ENCODE data around the gene HOXC5. TPM values are rescaled to one million over a fixed set of nuclear protein-coding genes. Genes with fewer than 3 reads are reported as not detected.

The HOXC5 gene
- total and polyA plus RNA-seq, 4 donors: not detected

- Histone ChIP-seq H3K27ac (ENCODE audit: low read depth in 1 of 2, low read length in 2 of 2) (no peak overlapping the region), H3K9ac (ENCODE audit: low read depth in 1 of 2, low read length in 2 of 2) (no peak overlapping the region), H3K27me3 (ENCODE audit: control insufficient read depth in 4 of 4, insufficient read depth in 4 of 4, low read length in 3 of 4) (peaks cover 6 to 35% (median 8%) of the 10 kb centered on the region in 4 donors), H3K4me3 (ENCODE audit: low read depth in 1 of 3, low read length in 3 of 3) (no peak overlapping the region), H3K4me1 (ENCODE audit: control insufficient read depth in 4 of 4, insufficient read depth in 4 of 4, low read length in 3 of 4) (peaks cover 0 to 5% (median 0%) of the 10 kb centered on the region in 4 donors), H3K9me3 (ENCODE audit: control insufficient read depth in 4 of 4, low read length in 3 of 4) (no peaks in the 10 kb centered on the region), H3K36me3 (ENCODE audit: control insufficient read depth in 4 of 4, insufficient read depth in 3 of 4, low read depth in 1 of 4, low read length in 3 of 4) (no peaks in the 10 kb centered on the region)
- DNase-seq (ENCODE audit: low spot score): no peak
- whole genome bisulfite sequencing: 23% methylated on average over 9 of the region's 9 CpGs
- no peak for TF ChIP-seq FOXA1 (IDR thresholded peaks at IDR 0.05)
- no peak for TF ChIP-seq MAX (IDR thresholded peaks at IDR 0.05)
- TF ChIP-seq HNF4G (IDR thresholded peaks at IDR 0.05): no peak
- TF ChIP-seq, protein P1, sequence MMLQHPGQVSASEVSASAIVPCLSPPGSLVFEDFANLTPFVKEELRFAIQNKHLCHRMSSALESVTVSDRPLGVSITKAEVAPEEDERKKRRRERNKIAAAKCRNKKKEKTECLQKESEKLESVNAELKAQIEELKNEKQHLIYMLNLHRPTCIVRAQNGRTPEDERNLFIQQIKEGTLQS (IDR thresholded peaks at IDR 0.05): no peak
- TF ChIP-seq NR2F2 (IDR thresholded peaks at IDR 0.05): no peak
- no peak for TF ChIP-seq GABPA (IDR thresholded peaks at IDR 0.05 in 1 of 2, conservative IDR thresholded peaks at IDR 0.05 in 1 of 2)
- TF ChIP-seq CTCF (IDR thresholded peaks at IDR 0.05; ENCODE audit: low read depth, low read length, missing input control): no peak
- TF ChIP-seq, protein P2, sequence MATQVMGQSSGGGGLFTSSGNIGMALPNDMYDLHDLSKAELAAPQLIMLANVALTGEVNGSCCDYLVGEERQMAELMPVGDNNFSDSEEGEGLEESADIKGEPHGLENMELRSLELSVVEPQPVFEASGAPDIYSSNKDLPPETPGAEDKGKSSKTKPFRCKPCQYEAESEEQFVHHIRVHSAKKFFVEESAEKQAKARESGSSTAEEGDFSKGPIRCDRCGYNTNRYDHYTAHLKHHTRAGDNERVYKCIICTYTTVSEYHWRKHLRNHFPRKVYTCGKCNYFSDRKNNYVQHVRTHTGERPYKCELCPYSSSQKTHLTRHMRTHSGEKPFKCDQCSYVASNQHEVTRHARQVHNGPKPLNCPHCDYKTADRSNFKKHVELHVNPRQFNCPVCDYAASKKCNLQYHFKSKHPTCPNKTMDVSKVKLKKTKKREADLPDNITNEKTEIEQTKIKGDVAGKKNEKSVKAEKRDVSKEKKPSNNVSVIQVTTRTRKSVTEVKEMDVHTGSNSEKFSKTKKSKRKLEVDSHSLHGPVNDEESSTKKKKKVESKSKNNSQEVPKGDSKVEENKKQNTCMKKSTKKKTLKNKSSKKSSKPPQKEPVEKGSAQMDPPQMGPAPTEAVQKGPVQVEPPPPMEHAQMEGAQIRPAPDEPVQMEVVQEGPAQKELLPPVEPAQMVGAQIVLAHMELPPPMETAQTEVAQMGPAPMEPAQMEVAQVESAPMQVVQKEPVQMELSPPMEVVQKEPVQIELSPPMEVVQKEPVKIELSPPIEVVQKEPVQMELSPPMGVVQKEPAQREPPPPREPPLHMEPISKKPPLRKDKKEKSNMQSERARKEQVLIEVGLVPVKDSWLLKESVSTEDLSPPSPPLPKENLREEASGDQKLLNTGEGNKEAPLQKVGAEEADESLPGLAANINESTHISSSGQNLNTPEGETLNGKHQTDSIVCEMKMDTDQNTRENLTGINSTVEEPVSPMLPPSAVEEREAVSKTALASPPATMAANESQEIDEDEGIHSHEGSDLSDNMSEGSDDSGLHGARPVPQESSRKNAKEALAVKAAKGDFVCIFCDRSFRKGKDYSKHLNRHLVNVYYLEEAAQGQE (IDR thresholded peaks at IDR 0.05): no peak
- TF ChIP-seq, protein P3, sequence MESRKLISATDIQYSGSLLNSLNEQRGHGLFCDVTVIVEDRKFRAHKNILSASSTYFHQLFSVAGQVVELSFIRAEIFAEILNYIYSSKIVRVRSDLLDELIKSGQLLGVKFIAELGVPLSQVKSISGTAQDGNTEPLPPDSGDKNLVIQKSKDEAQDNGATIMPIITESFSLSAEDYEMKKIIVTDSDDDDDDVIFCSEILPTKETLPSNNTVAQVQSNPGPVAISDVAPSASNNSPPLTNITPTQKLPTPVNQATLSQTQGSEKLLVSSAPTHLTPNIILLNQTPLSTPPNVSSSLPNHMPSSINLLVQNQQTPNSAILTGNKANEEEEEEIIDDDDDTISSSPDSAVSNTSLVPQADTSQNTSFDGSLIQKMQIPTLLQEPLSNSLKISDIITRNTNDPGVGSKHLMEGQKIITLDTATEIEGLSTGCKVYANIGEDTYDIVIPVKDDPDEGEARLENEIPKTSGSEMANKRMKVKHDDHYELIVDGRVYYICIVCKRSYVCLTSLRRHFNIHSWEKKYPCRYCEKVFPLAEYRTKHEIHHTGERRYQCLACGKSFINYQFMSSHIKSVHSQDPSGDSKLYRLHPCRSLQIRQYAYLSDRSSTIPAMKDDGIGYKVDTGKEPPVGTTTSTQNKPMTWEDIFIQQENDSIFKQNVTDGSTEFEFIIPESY (IDR thresholded peaks at IDR 0.05): no peak
Measured at GRCh38 chr12:54038871-54039414, 6.1 kb downstream of the HOXC5 start.

DNA sequence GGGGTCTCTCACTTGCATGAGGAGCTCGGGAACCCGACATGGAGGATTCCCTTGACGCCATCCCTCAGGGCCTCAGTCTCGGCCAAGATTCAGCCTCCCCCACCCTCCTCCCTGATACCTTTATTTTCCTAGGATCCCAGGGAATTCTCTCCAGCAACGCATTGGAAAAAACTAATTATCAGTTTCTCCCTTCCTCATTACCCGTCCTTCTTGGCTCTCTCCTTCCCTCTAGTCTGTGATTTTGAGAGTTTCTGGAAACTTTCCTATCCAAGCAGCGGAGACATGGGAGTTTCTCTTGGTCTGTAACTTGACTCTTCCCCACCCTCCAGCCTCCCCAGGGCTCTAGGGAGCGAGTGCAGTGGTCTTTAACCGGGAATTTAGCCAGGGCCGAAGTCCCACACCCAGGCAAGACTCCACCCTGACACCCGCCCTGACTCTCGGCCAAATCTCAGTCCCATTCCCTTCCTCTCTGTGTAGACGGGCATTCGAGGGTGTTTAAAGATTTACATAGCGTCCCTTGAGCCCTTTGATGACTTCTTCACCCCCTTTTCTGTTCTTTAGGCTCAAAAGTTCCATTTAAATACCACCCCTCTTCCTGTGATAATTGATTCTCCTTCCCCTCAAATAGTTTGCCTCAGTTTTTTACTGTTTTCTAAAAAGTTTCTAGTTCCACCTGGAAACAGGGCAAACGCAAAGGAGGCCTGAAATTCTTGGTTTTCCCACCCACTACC is 6.7 kb downstream of the HOXC5 start:
- TF ChIP-seq SP1 (IDR thresholded peaks at IDR 0.05) (no peak), HNF4G (IDR thresholded peaks at IDR 0.05) (no peak), NR2F2 (IDR thresholded peaks at IDR 0.05) (no peak), GABPA (IDR thresholded peaks at IDR 0.05 in 1 of 2, conservative IDR thresholded peaks at IDR 0.05 in 1 of 2) (no peak), TAF1 (conservative IDR thresholded peaks at IDR 0.05) (no peak), MAX (IDR thresholded peaks at IDR 0.05) (no peak), FOXA2 (IDR thresholded peaks at IDR 0.05) (no peak), RAD21 (IDR thresholded peaks at IDR 0.05) (no peak), CTCF (IDR thresholded peaks at IDR 0.05; ENCODE audit: low read depth, low read length, missing input control) (no peak), EGR1 (IDR thresholded peaks at IDR 0.05; ENCODE audit: low read depth in 2 of 2) (no peak), YY1 (IDR thresholded peaks at IDR 0.05) (no peak), FOXA1 (IDR thresholded peaks at IDR 0.05) (no peak)
- TF ChIP-seq, protein P3 (IDR thresholded peaks at IDR 0.05): no peak
- TF ChIP-seq, protein P1 (IDR thresholded peaks at IDR 0.05): no peak
- DNase-seq (ENCODE audit: low spot score): no peak
- no peak overlapping the region for H3K9ac ChIP-seq (ENCODE audit: low read depth in 1 of 2, low read length in 2 of 2)
- peaks cover 2 to 35% (median 8%) of the 10 kb centered on the region in 4 donors for H3K27me3 ChIP-seq (ENCODE audit: control insufficient read depth in 4 of 4, insufficient read depth in 4 of 4, low read length in 3 of 4)
- no peak overlapping the region for H3K4me3 ChIP-seq (ENCODE audit: low read depth in 1 of 3, low read length in 3 of 3)
- H3K4me1 ChIP-seq (ENCODE audit: control insufficient read depth in 4 of 4, insufficient read depth in 4 of 4, low read length in 3 of 4): peaks cover 0 to under 1% (median 0%) of the 10 kb centered on the region in 4 donors
- 11% methylated on average over 16 of the region's 16 CpGs for WGBS
- H3K36me3 ChIP-seq (ENCODE audit: control insufficient read depth in 4 of 4, insufficient read depth in 3 of 4, low read depth in 1 of 4, low read length in 3 of 4): no peaks in the 10 kb centered on the region
- H3K9me3 ChIP-seq (ENCODE audit: control insufficient read depth in 4 of 4, low read length in 3 of 4): no peaks in the 10 kb centered on the region
- no peak overlapping the region for H3K27ac ChIP-seq (ENCODE audit: low read depth in 1 of 2, low read length in 2 of 2)

Measured in liver (tissue), 9 donors.